ES-I3 (cell line): ENCODE data around the gene IFNL2.
"Not testable (repeated sequence)": the region's sequence is repeated elsewhere in the genome, so short reads cannot be mapped to it uniquely, and the experiment has no call there.

Source experiments
- H3K36me3 ChIP-seq: 2 replicates; pipeline ENCODE4 v1.6.1; 2013; ENCODE audit warnings: mild to moderate bottlenecking, low read length, control low read depth, moderate library complexity; ENCODE audit not compliant: insufficient read depth
- H3K4me1 ChIP-seq: 2 replicates; pipeline ENCODE4 v1.6.1; 2013; ENCODE audit warnings: mild to moderate bottlenecking, control low read depth, low read length; ENCODE audit not compliant: insufficient read depth
- H3K9ac ChIP-seq: 2 replicates; pipeline ENCODE4 v1.6.1; 2013; ENCODE audit warnings: low read depth, mild to moderate bottlenecking, low read length, moderate library complexity
- H3K9me3 ChIP-seq: 2 replicates; pipeline ENCODE4 v1.6.1; 2013; ENCODE audit warnings: mild to moderate bottlenecking, low read length, moderate library complexity; ENCODE audit not compliant: control insufficient read depth, insufficient read depth

IFNL2 gene

DNA sequence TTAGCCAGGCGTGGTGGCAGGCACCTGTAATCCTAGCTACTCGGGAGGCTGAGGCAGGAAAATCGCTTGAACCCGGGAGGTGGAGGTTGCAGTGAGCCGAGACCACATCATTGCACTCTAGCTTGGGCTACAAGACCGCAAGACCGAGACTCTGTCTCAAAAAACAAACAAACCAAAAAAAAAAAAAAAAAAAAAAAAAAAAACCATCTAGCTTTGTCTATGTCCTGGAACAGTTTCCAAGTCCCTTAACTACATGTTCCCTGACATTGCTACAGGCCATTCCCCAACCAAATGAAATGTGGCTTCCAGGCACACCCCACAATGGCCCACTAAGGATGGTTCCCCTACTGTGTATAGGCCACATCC lies 41.1 kb downstream of the IFNL2 start:
- H3K36me3 ChIP-seq, H3K9ac ChIP-seq, H3K9me3 ChIP-seq: not testable (repeated sequence)
- H3K4me1 ChIP-seq: peaks cover 19% of the 10 kb centered on the region

DNA sequence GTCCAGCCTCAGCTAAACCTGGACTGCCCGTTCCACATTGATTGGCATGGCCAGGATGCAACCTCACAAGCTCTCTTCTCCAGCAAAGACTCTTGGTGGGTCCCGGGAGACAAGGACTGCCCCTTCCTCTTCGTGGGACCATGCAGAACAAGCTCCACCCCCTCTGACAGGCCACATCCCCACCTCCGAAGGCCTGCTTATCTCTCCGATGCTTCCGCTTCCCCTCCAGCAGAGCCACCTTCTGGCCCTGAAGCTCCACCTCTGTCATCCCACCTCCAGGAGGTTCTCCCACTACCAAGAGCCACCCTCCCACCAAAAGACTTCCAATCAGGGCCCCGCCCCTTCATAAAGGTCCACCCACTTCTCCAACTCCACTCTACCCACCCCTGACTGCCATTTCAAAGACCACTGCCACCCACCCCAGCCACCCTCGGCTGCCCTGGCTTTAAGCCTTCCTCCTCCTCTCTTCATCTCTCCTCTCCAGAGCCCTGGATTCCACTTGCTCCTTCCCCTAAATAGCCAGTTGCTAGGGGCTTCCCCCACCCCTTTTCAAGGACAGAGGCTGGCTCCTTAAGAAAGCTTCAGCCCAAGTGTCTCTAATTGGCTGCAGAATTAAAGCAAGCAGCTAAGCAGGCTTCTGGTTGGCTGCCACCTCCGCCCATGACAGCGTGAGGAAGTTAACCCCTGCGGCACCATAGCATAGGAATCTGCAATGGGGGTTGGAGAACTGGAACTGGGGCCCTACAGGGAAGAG lies 42.5 kb downstream of the IFNL2 start:
- Histone ChIP-seq H3K4me1 (peaks cover 13% of the 10 kb centered on the region), H3K9ac (peak overlapping the region; percentile 29; the same call in 1 of the 2 replicates), H3K36me3 (no peaks in the 10 kb centered on the region), H3K9me3 (no peaks in the 10 kb centered on the region)

GRCh38 chr19:39314016-39314728 lies 46.0 kb downstream of the IFNL2 start:
- no peak overlapping the region for H3K9ac ChIP-seq
- no peaks in the 10 kb centered on the region for H3K4me1 ChIP-seq
- no peaks in the 10 kb centered on the region for H3K36me3 ChIP-seq
- no peaks in the 10 kb centered on the region for H3K9me3 ChIP-seq

- no peaks in the 10 kb centered on the region for H3K4me1 ChIP-seq
- no peak overlapping the region for H3K9ac ChIP-seq
- H3K9me3 ChIP-seq: no peaks in the 10 kb centered on the region
- H3K36me3 ChIP-seq: no peaks in the 10 kb centered on the region
These were observed 47.7 kb downstream of the IFNL2 start for GRCh38 chr19:39315933-39316332.

DNA sequence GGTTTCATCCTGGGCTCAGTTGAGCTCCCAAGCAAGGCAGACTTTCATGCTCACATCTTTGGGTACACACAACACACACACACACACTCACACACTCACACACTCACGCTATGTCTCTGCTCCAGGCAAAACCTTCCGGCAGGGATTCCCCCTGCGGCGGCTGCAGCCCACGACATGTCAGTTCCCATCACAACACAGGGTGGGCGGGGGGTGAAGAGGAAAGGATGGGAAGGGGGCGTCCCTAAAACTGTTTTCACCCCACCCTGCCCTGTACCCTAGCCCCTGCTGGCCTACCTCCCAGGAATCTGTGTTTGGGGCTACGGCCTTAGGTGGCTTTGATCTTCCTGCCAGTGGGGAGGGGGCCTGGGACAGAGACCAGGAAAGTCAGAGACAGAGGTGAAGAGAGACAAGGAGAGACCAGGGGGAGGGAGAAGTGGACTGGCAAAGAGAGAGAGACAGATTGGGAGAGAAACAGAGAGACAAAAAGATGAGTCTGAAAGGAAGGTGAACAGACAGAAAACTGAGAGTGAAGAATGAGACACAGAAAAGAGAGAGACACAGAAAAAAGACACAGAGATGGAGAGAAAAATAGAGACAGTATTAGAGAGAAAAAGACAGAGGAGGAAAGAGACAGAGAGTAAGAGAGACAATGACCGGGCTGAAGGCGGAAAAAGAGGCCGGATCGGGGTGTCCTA lies 48.6 kb downstream of the IFNL2 start:
- Histone ChIP-seq H3K9ac (no peak overlapping the region), H3K9me3 (no peaks in the 10 kb centered on the region), H3K36me3 (no peaks in the 10 kb centered on the region), H3K4me1 (no peaks in the 10 kb centered on the region)

- no peaks in the 10 kb centered on the region for H3K9me3 ChIP-seq
- no peaks in the 10 kb centered on the region for H3K4me1 ChIP-seq
- no peaks in the 10 kb centered on the region for H3K36me3 ChIP-seq
- no peak overlapping the region for H3K9ac ChIP-seq
These were observed 49.3 kb downstream of the IFNL2 start for GRCh38 chr19:39317476-39317875.

DNA sequence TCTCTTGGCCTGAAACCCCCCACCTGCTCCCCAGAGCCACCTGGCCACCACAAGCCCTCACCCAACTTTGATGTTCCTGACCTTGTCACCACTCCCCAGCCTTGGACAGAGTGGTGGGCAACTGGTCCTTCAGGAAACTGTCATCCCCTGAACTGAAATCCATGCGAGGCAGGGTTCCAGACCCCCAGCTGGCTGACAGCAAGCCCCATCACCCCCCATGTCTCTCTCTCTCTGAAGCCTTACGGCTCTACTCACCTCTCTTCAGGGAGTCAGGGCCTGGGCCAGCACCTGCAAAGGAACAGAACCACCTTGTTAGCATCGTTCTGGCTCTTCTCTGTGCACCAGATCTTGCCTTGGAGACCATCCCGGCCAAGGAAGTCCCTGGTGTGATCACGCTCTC lies 49.9 kb downstream of the IFNL2 start:
- H3K9me3 ChIP-seq: no peaks in the 10 kb centered on the region
- no peaks in the 10 kb centered on the region for H3K36me3 ChIP-seq
- H3K9ac ChIP-seq: no peak overlapping the region
- H3K4me1 ChIP-seq: no peaks in the 10 kb centered on the region

GRCh38 chr19:39318690-39319089 lies 50.5 kb downstream of the IFNL2 start:
- no peaks in the 10 kb centered on the region for H3K36me3 ChIP-seq

DNA sequence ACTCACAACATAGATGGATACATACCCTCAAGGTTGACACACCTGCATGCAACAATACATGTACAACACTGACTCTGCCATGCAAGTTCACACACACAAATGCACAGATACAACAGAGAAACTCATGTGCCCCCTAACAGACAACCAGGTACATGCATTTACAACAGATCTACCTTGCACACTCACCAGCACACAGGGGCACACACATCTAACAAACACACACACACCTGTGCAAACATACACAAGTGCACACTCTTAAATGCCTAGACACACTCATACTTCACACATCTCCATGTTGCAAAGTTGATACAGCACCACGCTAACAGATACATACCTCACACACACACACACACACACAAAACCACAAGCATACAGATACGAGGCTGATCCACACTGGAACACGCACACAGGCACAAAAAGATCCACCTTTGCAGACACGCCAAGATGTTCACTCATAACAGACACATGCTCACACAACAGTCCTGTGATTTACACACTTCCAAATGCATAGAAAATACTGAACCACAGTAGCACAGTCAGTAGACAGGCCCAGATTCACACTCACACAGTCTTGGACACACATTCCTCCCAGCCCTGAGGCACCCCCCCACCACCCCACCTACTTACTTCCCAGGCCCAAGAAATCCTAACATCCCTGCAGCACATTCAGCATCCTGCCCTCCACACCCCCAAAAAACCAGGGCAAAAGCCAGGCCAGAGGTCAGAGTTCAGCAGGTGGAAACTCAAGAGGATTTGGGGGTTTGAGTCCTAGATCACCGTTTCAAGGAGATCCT lies 51.1 kb downstream of the IFNL2 start:
- Histone ChIP-seq H3K9ac (peak overlapping the region; percentile 91; the same call in 1 of the 2 replicates), H3K4me1 (no peaks in the 10 kb centered on the region), H3K36me3 (no peaks in the 10 kb centered on the region), H3K9me3 (no peaks in the 10 kb centered on the region)

More at GRCh38 chr19:39318690-39319089, 50.5 kb downstream of the IFNL2 start:
- Histone ChIP-seq H3K9ac (no peak overlapping the region), H3K4me1 (no peaks in the 10 kb centered on the region), H3K9me3 (no peaks in the 10 kb centered on the region)
